B cell (primary cell): Measurements from ENCODE around the gene GNG7.

ENCODE experiments used
- CTCF ChIP-seq: fragments of 200-600 bp; IDR thresholded peaks from one replicate; pipeline ENCODE4 v1.8.0; 2022; ENCODE audit warnings: antibody characterized with exemption, mild to moderate bottlenecking
- EZH2 ChIP-seq: IDR thresholded peaks from 2 replicates; pipeline ENCODE4 v1.6.1; 2012; ENCODE audit warnings: borderline replicate concordance, low read depth, mild to moderate bottlenecking, moderate library complexity, low read length; ENCODE audit not compliant: insufficient read depth, poor library complexity, severe bottlenecking

GRCh38 chr19:2721570-2722540, 19.4 kb upstream of the GNG7 start:
- TF ChIP-seq CTCF (no peak), EZH2 (no peak)
